ENCODE data around the gene HIRA.
A peak's percentile ranks its signal among the peaks of the same experiment; 100 is the strongest.

The HIRA gene

DNA sequence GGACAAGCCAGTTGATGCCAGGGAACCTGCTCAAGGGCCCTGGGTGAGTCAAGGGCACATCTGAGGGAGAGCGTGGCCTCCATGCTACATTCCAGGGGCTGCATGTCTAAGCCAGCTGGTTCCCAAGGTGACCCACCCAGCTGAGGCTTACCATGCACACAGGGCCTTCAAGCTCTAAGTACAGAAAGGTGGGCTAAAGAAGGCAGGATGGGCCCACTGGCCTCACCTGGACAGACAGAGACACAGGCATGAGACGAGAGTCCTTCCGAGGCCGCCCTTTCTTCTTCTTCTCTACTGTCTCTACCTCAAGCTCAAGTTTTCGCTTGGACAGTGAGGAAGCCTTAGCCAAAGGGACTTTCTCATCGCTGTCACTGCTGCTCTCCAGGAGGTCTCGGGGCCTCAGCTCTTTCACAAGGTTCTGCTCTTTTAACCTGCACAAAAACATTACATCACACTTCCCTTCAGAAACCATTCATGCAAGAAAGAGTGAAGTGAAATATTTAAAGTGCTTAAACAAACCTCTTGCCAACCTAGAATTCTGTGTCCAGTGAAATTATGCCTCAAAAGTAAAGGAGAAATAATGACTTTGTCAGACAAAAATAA, 69.9 kb downstream of the HIRA start:
- no peak for TF ChIP-seq CTCF (IDR thresholded peaks at IDR 0.05; ENCODE audit: low read depth, low read length, missing control alignments)
- H3K4me3 ChIP-seq (ENCODE audit: low read depth, low read length), result no peak overlapping the region
- DNase-seq (ENCODE audit: low read depth), result peak; percentile 69

GRCh38 chr22:19360862-19361261, 70.7 kb downstream of the HIRA start:
- TF ChIP-seq CTCF (IDR thresholded peaks at IDR 0.05; ENCODE audit: low read depth, low read length, missing control alignments), result no peak
- no peak for DNase-seq (ENCODE audit: low read depth)
- no peak overlapping the region for H3K4me3 ChIP-seq (ENCODE audit: low read depth, low read length)

DNA sequence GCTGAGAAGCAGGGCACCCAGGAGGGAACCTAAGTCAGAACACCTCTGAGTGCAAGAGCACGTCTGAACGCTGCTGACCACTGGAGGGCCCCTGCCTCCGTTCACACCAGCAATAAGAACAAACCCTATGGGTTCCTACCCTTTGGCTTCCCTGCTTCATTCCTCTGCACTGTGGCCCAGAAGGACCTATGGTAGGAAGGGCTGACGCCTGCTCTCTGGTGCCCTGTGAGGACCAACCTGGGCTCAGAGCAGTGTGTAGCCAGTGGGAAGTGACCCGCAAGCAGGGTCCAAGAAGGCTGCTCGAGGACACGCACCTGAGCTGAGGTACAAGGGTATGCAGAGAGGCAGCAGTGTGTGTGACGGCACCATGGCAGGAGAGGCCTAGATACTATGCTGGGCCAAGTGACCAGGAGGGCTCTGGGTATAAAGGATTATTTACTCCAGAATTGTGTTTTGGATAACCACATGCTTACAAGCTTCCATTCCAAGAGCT, 71.2 kb downstream of the HIRA start:
- H3K4me3 ChIP-seq (ENCODE audit: low read depth, low read length), result no peak overlapping the region
- TF ChIP-seq CTCF (IDR thresholded peaks at IDR 0.05; ENCODE audit: low read depth, low read length, missing control alignments), result no peak
- no peak for DNase-seq (ENCODE audit: low read depth)

- H3K4me3 ChIP-seq (ENCODE audit: low read depth, low read length), result no peak overlapping the region
- DNase-seq (ENCODE audit: low read depth), result no peak
- TF ChIP-seq CTCF (IDR thresholded peaks at IDR 0.05; ENCODE audit: low read depth, low read length, missing control alignments), result no peak
Observed at GRCh38 chr22:19359554-19360299, 71.8 kb downstream of the HIRA start.

DNA sequence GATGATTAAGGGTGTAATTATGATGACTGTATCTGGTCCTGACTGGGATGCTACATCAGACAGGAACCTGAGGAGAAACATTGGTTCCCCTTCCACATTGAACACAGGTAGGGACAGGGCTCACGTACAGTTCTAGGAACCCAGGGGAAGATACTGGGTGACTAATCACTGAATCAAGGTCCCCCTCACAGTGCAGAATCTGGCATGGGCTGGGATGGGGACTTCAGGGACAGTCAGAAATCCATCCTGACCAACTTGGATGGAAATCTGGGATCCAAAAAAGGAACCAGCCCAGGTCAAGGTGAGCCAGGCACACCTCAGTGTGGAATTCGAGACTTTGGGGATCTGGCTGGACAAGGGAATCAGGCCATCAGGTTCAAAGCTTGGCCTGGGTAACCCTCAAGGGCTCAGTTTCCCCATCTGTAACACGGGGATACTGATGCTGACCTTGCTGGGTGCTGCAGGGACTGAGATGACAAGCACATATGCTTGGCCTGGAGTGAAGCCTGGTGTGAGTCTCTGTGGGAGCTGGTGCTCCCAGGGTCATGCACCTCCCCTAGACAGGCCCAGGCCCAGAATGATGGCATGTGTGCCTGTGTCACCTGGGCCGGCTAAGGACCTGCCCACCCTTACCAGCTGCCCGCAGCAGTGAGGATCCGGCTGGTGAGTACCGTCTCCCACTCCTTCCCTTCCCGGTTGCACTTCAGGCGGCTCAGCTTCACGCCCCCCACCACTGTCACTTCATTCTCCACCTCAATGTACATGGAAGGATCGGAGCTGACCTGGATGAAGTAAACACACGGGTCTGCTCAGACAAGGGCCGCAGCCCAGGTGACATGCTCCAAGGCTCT, 72.6 kb downstream of the HIRA start:
- TF ChIP-seq CTCF (IDR thresholded peaks at IDR 0.05; ENCODE audit: low read depth, low read length, missing control alignments), result no peak
- no peak overlapping the region for H3K4me3 ChIP-seq (ENCODE audit: low read depth, low read length)
- no peak for DNase-seq (ENCODE audit: low read depth)

DNA sequence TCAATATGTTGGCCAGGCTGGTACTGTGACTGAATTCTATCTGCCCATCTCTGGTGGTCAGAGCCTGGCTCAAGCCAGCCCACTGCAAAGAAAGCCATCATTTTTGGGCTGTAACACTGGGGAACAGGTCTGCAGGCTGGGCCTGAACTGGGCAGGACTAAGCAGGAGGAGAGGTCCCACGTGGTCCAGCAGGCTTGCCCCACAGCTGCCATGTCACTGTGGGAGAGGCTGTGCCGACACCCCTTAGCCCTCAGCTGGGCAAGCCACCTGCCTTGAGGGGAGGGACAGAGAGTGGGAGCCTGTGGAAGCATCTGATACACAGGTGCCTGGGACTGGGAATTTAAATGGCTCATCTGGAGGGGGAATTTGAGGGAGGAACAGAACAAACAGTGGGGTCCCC, 73.3 kb downstream of the HIRA start:
- H3K4me3 ChIP-seq (ENCODE audit: low read depth, low read length), result no peak overlapping the region
- DNase-seq (ENCODE audit: low read depth), result no peak
- TF ChIP-seq CTCF (IDR thresholded peaks at IDR 0.05; ENCODE audit: low read depth, low read length, missing control alignments), result no peak
